ENCODE data around the gene COL16A1.

DNA sequence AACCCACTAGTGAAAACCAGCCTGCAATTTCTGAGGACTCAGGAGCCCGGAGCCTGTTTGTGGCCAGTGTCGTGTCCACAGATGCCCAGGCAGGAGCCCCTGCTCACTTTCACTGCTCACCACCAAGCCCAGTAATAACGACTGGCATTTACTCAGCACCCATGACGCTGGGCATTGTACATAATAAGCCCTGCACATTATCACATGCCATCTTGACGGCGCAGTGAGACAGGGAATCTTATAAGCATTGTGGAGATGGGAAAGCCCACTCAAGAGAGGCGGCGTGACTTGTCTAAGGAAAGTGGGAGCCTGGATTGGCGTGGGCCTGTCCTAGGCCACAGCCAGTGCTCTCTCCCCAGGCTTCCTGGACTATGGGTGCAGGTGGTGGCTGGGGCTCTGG, 30.4 kb downstream of the COL16A1 start:
- TF ChIP-seq ZNF785 (tag by site-specific recombination; IDR thresholded peaks at IDR 0.05) (no peak), ZNF112 (tag by site-specific recombination; IDR thresholded peaks at IDR 0.05) (no peak), ZNF837 (tag by site-specific recombination; IDR thresholded peaks at IDR 0.05) (no peak)
- TF ChIP-seq, protein P1, sequence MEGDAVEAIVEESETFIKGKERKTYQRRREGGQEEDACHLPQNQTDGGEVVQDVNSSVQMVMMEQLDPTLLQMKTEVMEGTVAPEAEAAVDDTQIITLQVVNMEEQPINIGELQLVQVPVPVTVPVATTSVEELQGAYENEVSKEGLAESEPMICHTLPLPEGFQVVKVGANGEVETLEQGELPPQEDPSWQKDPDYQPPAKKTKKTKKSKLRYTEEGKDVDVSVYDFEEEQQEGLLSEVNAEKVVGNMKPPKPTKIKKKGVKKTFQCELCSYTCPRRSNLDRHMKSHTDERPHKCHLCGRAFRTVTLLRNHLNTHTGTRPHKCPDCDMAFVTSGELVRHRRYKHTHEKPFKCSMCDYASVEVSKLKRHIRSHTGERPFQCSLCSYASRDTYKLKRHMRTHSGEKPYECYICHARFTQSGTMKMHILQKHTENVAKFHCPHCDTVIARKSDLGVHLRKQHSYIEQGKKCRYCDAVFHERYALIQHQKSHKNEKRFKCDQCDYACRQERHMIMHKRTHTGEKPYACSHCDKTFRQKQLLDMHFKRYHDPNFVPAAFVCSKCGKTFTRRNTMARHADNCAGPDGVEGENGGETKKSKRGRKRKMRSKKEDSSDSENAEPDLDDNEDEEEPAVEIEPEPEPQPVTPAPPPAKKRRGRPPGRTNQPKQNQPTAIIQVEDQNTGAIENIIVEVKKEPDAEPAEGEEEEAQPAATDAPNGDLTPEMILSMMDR (tag by site-specific recombination; IDR thresholded peaks at IDR 0.05): no peak
- TF ChIP-seq, protein P2, sequence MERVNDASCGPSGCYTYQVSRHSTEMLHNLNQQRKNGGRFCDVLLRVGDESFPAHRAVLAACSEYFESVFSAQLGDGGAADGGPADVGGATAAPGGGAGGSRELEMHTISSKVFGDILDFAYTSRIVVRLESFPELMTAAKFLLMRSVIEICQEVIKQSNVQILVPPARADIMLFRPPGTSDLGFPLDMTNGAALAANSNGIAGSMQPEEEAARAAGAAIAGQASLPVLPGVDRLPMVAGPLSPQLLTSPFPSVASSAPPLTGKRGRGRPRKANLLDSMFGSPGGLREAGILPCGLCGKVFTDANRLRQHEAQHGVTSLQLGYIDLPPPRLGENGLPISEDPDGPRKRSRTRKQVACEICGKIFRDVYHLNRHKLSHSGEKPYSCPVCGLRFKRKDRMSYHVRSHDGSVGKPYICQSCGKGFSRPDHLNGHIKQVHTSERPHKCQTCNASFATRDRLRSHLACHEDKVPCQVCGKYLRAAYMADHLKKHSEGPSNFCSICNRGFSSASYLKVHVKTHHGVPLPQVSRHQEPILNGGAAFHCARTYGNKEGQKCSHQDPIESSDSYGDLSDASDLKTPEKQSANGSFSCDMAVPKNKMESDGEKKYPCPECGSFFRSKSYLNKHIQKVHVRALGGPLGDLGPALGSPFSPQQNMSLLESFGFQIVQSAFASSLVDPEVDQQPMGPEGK (tag by site-specific recombination; IDR thresholded peaks at IDR 0.05): no peak
